HepG2 (cell line): Measurements from ENCODE around the gene EFCAB11. TPM values are rescaled to one million over a fixed set of nuclear protein-coding genes. Genes with fewer than 3 reads are reported as not detected.

ENCODE experiments used
- ATAC-seq: fragments of 200-7000 bp; cut with Tn5 transposase; 3 replicates; pipeline ENCODE4 v1.9.1; 2020; ENCODE audit warnings: mild to moderate bottlenecking, moderate library complexity
- BruUV-seq: library from RNA; stranded (reverse); fragments of 400-500 nt; replicated peaks from 2 replicates; lab custom pipeline; 2021; lab: Mats Ljungman, UMichigan
- CTCF ChIA-PET: fragments of 300-600 bp; formaldehyde crosslinking; extraction: SDS; loops from one replicate; lab custom pipeline; 2021; ENCODE audit warnings: low total read pairs, inconsistent platforms, low intra/inter-chr PET ratio; lab: Yijun Ruan, JAX
- POLR2A ChIA-PET: fragments of 350-600 bp; sonication (Branson Sonifier 250); formaldehyde crosslinking; loops from one replicate; lab custom pipeline; 2020; ENCODE audit warnings: antibody characterized with exemption, inconsistent platforms; lab: Yijun Ruan, JAX
- DNase-seq: peaks from one replicate; pipeline ENCODE4 v3.0.0-alpha.2; 2015; ENCODE audit warnings: low spot score
- FAIRE-seq: peaks from 3 replicates; lab custom pipeline; 2011; peaks lifted over from hg19 to GRCh38; lab: Jason Lieb, UNC
- H2AFZ ChIP-seq: one replicate; pipeline ENCODE4 v1.6.1; 2011; ENCODE audit warnings: low read length, inconsistent platforms
- H3K27ac ChIP-seq: fragments of 300-600 bp; 3 replicates; pipeline ENCODE4 v1.8.0; 2011; ENCODE audit warnings: mixed run types, mild to moderate bottlenecking, mixed read lengths, low read length, inconsistent platforms; ENCODE audit not compliant: insufficient read depth; ENCODE audit errors: extremely low read length
- H3K27me3 ChIP-seq, 2 experiments: fragments of 200-600 bp in 1 of 2; 2 replicates in 1 of 2; 3 replicates in 1 of 2; pipeline versions ENCODE4 v1.6.0 to v1.8.0; 2011; ENCODE audit warnings: low read length in 2 of 2, mild to moderate bottlenecking in 2 of 2, moderate library complexity in 2 of 2, inconsistent platforms in 1 of 2; ENCODE audit not compliant: insufficient read depth in 2 of 2, control insufficient read depth in 1 of 2
- H3K36me3 ChIP-seq, 2 experiments: fragments of 200-600 bp in 1 of 2; replicated peaks in 1 of 2; 2 replicates in 1 of 2; 3 replicates in 1 of 2; pipeline versions ENCODE4 v1.5.1 to v1.8.0; 2011; ENCODE audit warnings: low read length in 2 of 2, inconsistent platforms in 1 of 2; ENCODE audit not compliant: insufficient read depth in 2 of 2, control insufficient read depth in 1 of 2
- H3K4me1 ChIP-seq: 2 replicates; pipeline ENCODE4 v1.5.1; 2012; ENCODE audit warnings: low read length, inconsistent platforms; ENCODE audit not compliant: insufficient read depth
- H3K4me2 ChIP-seq: 2 replicates; pipeline ENCODE4 v1.6.0; 2011; ENCODE audit warnings: low read depth, low read length, inconsistent platforms
- H3K4me3 ChIP-seq, 3 experiments: fragments of 200-600 bp in 1 of 3; sonication (generic), shearing (Covaris generic) in 1 of 3; replicated peaks in 1 of 3; 2 replicates each; pipeline ENCODE4 v1.5.1; 2011 to 2016; ENCODE audit warnings: low read length in 3 of 3, inconsistent platforms in 2 of 3, low read depth in 2 of 3, mild to moderate bottlenecking in 2 of 3, control low read depth in 1 of 3, mixed read lengths in 1 of 3; ENCODE audit not compliant: insufficient read depth in 1 of 3
- H3K79me2 ChIP-seq: one replicate; pipeline ENCODE4 v1.6.1; 2011; ENCODE audit warnings: low read length, inconsistent platforms; ENCODE audit not compliant: insufficient read depth
- H3K9ac ChIP-seq: 2 replicates; pipeline ENCODE4 v1.6.0; 2011; ENCODE audit warnings: mild to moderate bottlenecking, low read depth, low read length, inconsistent platforms; ENCODE audit not compliant: insufficient read depth
- H3K9me3 ChIP-seq: 2 replicates; pipeline ENCODE4 v1.5.1; 2012; ENCODE audit warnings: mild to moderate bottlenecking, low read length
- H4K20me1 ChIP-seq: 2 replicates; pipeline ENCODE4 v1.6.0; 2011; ENCODE audit warnings: inconsistent platforms, mild to moderate bottlenecking, low read length, moderate library complexity; ENCODE audit not compliant: insufficient read depth
- CSRNP2 ChIP-seq: sonication (generic); formaldehyde crosslinking; conservative IDR thresholded peaks from 2 replicates; pipeline ENCODE4 v1.8.0; 2022; ENCODE audit warnings: low read depth, missing genetic modification reagents
- ETV5 ChIP-seq: IDR thresholded peaks from 2 replicates; pipeline ENCODE4 v1.6.1; 2018; ENCODE audit warnings: missing biosample characterization, missing genetic modification reagents, inconsistent platforms, borderline replicate concordance
- FOXA1 ChIP-seq, 2 experiments: fragments of 450-650 bp in 1 of 2; sonication (generic) in 1 of 2; formaldehyde crosslinking in 1 of 2; IDR thresholded peaks; 2 replicates each; pipeline versions ENCODE4 v1.4.0 to v1.6.1; 2016 to 2020; ENCODE audit warnings: missing genetic modification reagents in 1 of 2
- MLXIP ChIP-seq: sonication (generic); formaldehyde crosslinking; IDR thresholded peaks from 2 replicates; pipeline ENCODE4 v1.9.0; 2021; ENCODE audit warnings: missing genetic modification reagents, borderline replicate concordance
- NFYC ChIP-seq: IDR thresholded peaks from 2 replicates; pipeline ENCODE4 v1.6.1; 2016; ENCODE audit warnings: missing genetic modification reagents, missing compliant biosample characterization
- PCBP1 ChIP-seq: fragments of 200-400 bp; formaldehyde crosslinking; IDR thresholded peaks from 2 replicates; pipeline ENCODE4 v1.6.1; 2017; ENCODE audit warnings: mild to moderate bottlenecking, low read depth, low read length, borderline replicate concordance
- SP5 ChIP-seq: IDR thresholded peaks from 2 replicates; pipeline ENCODE4 v1.6.1; 2016; ENCODE audit warnings: low read depth, borderline replicate concordance
- ZNF431 ChIP-seq: sonication (generic); formaldehyde crosslinking; IDR thresholded peaks from 2 replicates; pipeline ENCODE4 v1.9.0; 2022; ENCODE audit warnings: missing genetic modification reagents, low read depth, mild to moderate bottlenecking, borderline replicate concordance
- ZZZ3 ChIP-seq: sonication (generic); formaldehyde crosslinking; IDR thresholded peaks from 2 replicates; pipeline ENCODE4 v1.4.0; 2020; ENCODE audit warnings: missing genetic modification reagents, mild to moderate bottlenecking, borderline replicate concordance
- WGBS: methylation state at CpG from one replicate; pipeline ENCODE4 v1.1.6; 2017; ENCODE audit warnings: low lambda C conversion rate; 5-methylcytosine and 5-hydroxymethylcytosine counted together
- in situ Hi-C: cut with HindIII; loops from 2 replicates; pipeline ENCODE4 v1.10.0; 2017; ENCODE audit warnings: low pct_unique_long_range_greater_than_20kb; ENCODE audit not compliant: extremely low pct_ligation_motif_present
- intact Hi-C: fragments of 100-400 bp; cut with micrococcal nuclease; formaldehyde crosslinking; loops from one replicate; pipeline ENCODE4 v1.10.0; 2022; ENCODE audit not compliant: unreplicated experiment
- polyA plus RNA-seq, 8 experiments: library from polyadenylated mRNA; depleted of rRNA in 3 of 8; stranded (reverse) in 7 of 8; unstranded in 1 of 8; fragments of >200 nt; fragmentation: Illumina TruSeq in 4 of 8; extraction: Trizol in 4 of 8; gene quantifications; 2 replicates each; pipeline versions ENCODE4 v1.2.1 to v1.2.3, GENCODE V29; 2011 to 2016; ENCODE audit warnings: low read depth in 4 of 8, missing spikeins in 1 of 8, mixed read lengths in 1 of 8; ENCODE audit not compliant: insufficient read depth in 1 of 8
- total RNA-seq, 5 experiments: library from RNA; depleted of rRNA; stranded (reverse); fragments of >200 nt; fragmentation: Illumina TruSeq; extraction: Trizol; gene quantifications; 2 replicates each; pipeline ENCODE4 v1.2.3, GENCODE V29; 2016; ENCODE audit warnings: low read depth in 1 of 5
- TF ChIP-seq, protein P1 (sequence below): sonication (generic); formaldehyde crosslinking; IDR thresholded peaks from 2 replicates; pipeline ENCODE4 v1.5.0; 2020; ENCODE audit warnings: missing genetic modification reagents
- TF ChIP-seq, protein P2 (sequence below): sonication (generic); formaldehyde crosslinking; IDR thresholded peaks from 2 replicates; pipeline ENCODE4 v1.4.0; 2020; ENCODE audit warnings: mild to moderate bottlenecking, missing genetic modification reagents, borderline replicate concordance

Gene EFCAB11
- total and polyA plus RNA-seq, 2 of the 13 experiments (the other 11 are each of a cell fraction or from before 2014, with no cell fraction given): 8.2 to 31.5 TPM

DNA sequence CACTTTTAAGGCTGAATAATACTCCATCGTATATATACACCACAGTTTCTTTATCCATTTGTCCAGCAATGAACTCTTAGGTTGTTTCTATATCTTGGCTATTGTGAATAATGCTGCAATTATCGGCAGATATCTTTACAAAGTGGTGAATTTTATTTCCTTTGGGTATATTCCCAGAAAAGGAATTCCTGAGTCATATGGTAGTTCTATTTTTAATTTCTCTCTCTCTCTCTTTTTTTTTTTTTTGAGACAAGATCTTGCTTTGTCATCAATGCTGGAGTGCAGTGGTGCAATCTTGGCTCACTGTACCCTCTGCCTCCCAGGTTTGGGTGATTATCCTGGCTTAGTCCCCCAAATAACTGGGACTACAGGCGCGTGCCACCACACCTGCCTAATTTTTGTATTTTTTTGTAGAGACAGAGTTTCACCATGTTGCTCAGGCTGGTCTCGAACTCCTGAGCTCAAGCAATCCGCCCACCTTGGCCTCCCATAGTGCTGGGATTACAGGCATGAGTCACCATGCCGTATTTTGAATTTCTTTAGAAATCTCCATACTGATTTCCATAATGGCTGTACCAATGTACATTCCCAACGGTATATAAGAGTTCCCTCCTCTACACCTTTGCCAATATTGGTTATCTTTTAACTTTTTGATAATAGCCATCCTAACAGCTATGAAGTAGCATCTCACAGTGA, 98.4 kb downstream of the EFCAB11 start (continued):
- TF ChIP-seq PCBP1: no peak
- TF ChIP-seq ZZZ3: no peak
- no peak for TF ChIP-seq MLXIP (CRISPR knock-in tag)
- TF ChIP-seq ZNF431 (CRISPR knock-in tag): no peak
- TF ChIP-seq, protein P1, sequence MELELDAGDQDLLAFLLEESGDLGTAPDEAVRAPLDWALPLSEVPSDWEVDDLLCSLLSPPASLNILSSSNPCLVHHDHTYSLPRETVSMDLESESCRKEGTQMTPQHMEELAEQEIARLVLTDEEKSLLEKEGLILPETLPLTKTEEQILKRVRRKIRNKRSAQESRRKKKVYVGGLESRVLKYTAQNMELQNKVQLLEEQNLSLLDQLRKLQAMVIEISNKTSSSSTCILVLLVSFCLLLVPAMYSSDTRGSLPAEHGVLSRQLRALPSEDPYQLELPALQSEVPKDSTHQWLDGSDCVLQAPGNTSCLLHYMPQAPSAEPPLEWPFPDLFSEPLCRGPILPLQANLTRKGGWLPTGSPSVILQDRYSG (CRISPR knock-in tag): no peak
- no peak for TF ChIP-seq SP5 (CRISPR knock-in tag)
- TF ChIP-seq NFYC (CRISPR knock-in tag): no peak

DNA sequence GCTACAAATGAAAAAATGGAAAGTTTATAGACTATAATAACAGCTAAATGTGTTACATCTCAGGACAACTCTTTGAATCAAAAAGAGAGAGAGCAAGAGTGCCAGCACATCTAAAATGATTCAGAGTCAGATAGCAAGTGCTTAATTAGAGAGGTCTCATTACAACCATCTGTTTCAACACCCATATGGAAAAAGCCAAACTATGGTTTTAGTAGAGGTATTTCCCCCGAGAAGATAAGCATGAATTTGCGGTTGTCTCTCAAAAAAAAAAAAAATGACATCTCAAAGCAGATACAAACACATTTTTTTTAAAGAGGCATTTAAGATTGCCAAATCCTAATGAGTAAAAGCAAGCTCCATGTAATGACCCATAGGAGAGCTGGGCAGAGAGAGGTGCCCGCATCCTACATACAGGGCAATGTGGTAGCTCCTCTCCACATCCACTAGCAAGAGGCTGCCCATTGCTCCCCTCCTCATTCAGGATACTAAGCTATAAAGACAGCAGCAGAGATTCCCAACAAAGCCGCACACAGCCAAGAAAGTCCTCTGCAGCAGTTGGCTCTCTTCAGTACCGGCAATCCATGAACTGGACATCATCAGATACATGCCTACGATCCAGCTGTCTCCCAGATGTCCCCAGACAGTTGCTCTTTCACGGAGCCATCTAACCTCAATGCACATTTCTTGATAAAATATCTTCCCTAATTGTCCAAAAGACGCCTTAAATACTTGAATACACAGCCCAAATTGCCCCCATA, 100.4 kb downstream of the EFCAB11 start:
- no peak overlapping the region for H3K9ac ChIP-seq
- no peaks in the 10 kb centered on the region for H3K9me3 ChIP-seq
- no peak overlapping the region for H3K4me3 ChIP-seq
- no peak overlapping the region for H3K4me2 ChIP-seq
- no peaks in the 10 kb centered on the region for H4K20me1 ChIP-seq
- ChIA-PET CTCF (no interaction called here), POLR2A (no interaction called here)
- DNase-seq (no peak), FAIRE-seq (no peak), ATAC-seq (no peak)
- no peaks in the 10 kb centered on the region for H3K36me3 ChIP-seq
- no peak overlapping the region for H3K27ac ChIP-seq
- intact Hi-C loops (no loop called here), in situ Hi-C loops (no loop called here)
- no peak overlapping the region for H2AFZ ChIP-seq
- H3K27me3 ChIP-seq: no peaks in the 10 kb centered on the region; a peak in 1 of 5 replicates
- no TSS peak for BruUV-seq
- no peaks in the 10 kb centered on the region for H3K79me2 ChIP-seq
- WGBS: 83% methylated on average over 8 of the region's 8 CpGs
- H3K4me1 ChIP-seq: no peaks in the 10 kb centered on the region
- TF ChIP-seq FOXA1 (IDR thresholded peaks at IDR 0.05): no peak
- TF ChIP-seq FOXA1 (CRISPR knock-in tag; IDR thresholded peaks at IDR 0.05): no peak
- TF ChIP-seq ETV5 (CRISPR knock-in tag): no peak
- no peak for TF ChIP-seq CSRNP2 (CRISPR knock-in tag)
- TF ChIP-seq, protein P2, sequence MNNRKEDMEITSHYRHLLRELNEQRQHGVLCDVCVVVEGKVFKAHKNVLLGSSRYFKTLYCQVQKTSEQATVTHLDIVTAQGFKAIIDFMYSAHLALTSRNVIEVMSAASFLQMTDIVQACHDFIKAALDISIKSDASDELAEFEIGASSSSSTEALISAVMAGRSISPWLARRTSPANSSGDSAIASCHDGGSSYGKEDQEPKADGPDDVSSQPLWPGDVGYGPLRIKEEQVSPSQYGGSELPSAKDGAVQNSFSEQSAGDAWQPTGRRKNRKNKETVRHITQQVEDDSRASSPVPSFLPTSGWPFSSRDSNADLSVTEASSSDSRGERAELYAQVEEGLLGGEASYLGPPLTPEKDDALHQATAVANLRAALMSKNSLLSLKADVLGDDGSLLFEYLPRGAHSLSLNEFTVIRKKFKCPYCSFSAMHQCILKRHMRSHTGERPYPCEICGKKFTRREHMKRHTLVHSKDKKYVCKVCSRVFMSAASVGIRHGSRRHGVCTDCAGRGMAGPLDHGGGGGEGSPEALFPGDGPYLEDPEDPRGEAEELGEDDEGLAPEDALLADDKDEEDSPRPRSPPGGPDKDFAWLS (CRISPR knock-in tag): no peak
